Stomach (tissue), 9 donors: Measurements from ENCODE around the gene NOC2L. TPM values are rescaled to one million over a fixed set of nuclear protein-coding genes. Genes with fewer than 3 reads are reported as not detected.

Experiments used
- DNase-seq, 2 donors: peaks; one replicate each; pipeline versions ENCODE4 v3.0.0 to v3.0.0-alpha.2; 2013 to 2019
- H3K27ac ChIP-seq, 5 donors: fragments of 200-600 bp in 4 of 5; sonication (generic) in 4 of 5; one replicate each; pipeline ENCODE4 v1.5.1; 2013 to 2019; ENCODE audit warnings: mild to moderate bottlenecking in 1 of 5, moderate library complexity in 1 of 5
- H3K27me3 ChIP-seq, 3 donors: fragments of 200-600 bp; sonication (generic); one replicate each; pipeline ENCODE4 v1.5.1; 2017 to 2019; ENCODE audit warnings: mixed run types in 1 of 3
- H3K36me3 ChIP-seq, 4 donors: fragments of 200-600 bp; sonication (generic); 1 replicate in 3 of 4; 2 replicates in 1 of 4; pipeline ENCODE4 v1.5.1; 2016 to 2019
- H3K4me1 ChIP-seq, 4 donors: fragments of 200-600 bp; sonication (generic); one replicate each; pipeline ENCODE4 v1.5.1; 2016 to 2019
- H3K4me3 ChIP-seq, 4 donors: fragments of 200-600 bp; sonication (generic) in 3 of 4; one replicate each; pipeline ENCODE4 v1.5.1; 2016 to 2019; ENCODE audit warnings: mild to moderate bottlenecking in 1 of 4
- H3K9me3 ChIP-seq, 4 donors: fragments of 200-600 bp; sonication (generic); one replicate each; pipeline ENCODE4 v1.5.1; 2016 to 2019
- EP300 ChIP-seq: sonication (generic); formaldehyde crosslinking; IDR thresholded peaks from one replicate; pipeline ENCODE4 v1.6.1; 2017; ENCODE audit warnings: antibody characterized with exemption
- POLR2A ChIP-seq, 4 donors: fragments of 450-650 bp; IDR thresholded peaks; one replicate each; pipeline ENCODE4 v1.6.1; 2016; ENCODE audit warnings: antibody characterized with exemption in 4 of 4, control low read depth in 2 of 4, mild to moderate bottlenecking in 1 of 4, moderate library complexity in 1 of 4
- POLR2AphosphoS5 ChIP-seq, 3 donors: sonication (generic); formaldehyde crosslinking; IDR thresholded peaks; one replicate each; pipeline ENCODE4 v1.6.1; 2016; ENCODE audit warnings: antibody characterized with exemption in 3 of 3
- WGBS, 5 donors: extraction: QIAGEN DNeasy Blood & Tissue Kit in 3 of 5; methylation state at CpG; one replicate each; pipeline versions ENCODE4 v1.1.5 to v1.1.7; 2013 to 2018; 5-methylcytosine and 5-hydroxymethylcytosine counted together
- intact Hi-C: fragments of 100-400 bp; cut with DNase I; formaldehyde crosslinking; loops from one replicate; pipeline ENCODE4 v1.15.1; 2023; ENCODE audit warnings: low total_unique reads
- polyA plus RNA-seq, 3 donors: library from polyadenylated mRNA; stranded (reverse); fragments of 200-250 nt; gene quantifications; one replicate each; pipeline ENCODE4 v1.2.3, GENCODE V29; 2013
- total RNA-seq, 5 donors: library from RNA; depleted of rRNA; stranded (reverse); fragments of >200 nt; gene quantifications; one replicate each; pipeline versions ENCODE4 v1.1.0 to v1.2.3, GENCODE V29; 2014 to 2016
- TF ChIP-seq, protein P1 (sequence below), 7 experiments: fragments of 450-650 bp in 4 of 7; fragments of 200-600 bp in 3 of 7; sonication (generic) in 3 of 7; IDR thresholded peaks; one replicate each; pipeline ENCODE4 v1.5.1; 2016 to 2019; ENCODE audit warnings: antibody characterized with exemption in 7 of 7, control low read depth in 2 of 7, mild to moderate bottlenecking in 1 of 7
- donor health status: healthy with polysubstance abuse.
- donor health status: Bipolar disorder and iron deficiency.
- donor health status: healthy.

The NOC2L gene
- total and polyA plus RNA-seq, 8 donors = 30.4 to 69.2 (median 45.2) TPM

- no peaks in the 10 kb centered on the region for H3K9me3 ChIP-seq
- intact Hi-C loops = loop anchor here (5.0 kb wide), 1 partner anchor 41 kb away; no protein-coding TSS in a partner anchor
- peak in 1 of 2 donors; percentile 24 for DNase-seq
- WGBS, 5 donors = 68 to 75% (median 71%) methylated on average over 23 to 27 of the region's 27 CpGs
- H3K27ac ChIP-seq = peak overlapping the region in 4 of 5 donors; percentile 60 to 84 (median 82)
- peaks cover 36 to 66% (median 46%) of the 10 kb centered on the region in 4 donors for H3K4me1 ChIP-seq
- no peak overlapping the region for H3K4me3 ChIP-seq
- peaks cover 30 to 46% (median 44%) of the 10 kb centered on the region in 4 donors for H3K36me3 ChIP-seq
- H3K27me3 ChIP-seq = peaks cover 0 to 52% (median 44%) of the 10 kb centered on the region in 3 donors
- TF ChIP-seq POLR2A (IDR thresholded peaks at IDR 0.05) (no peak), EP300 (no peak), POLR2AphosphoS5 (IDR thresholded peaks at IDR 0.05) (no peak)
- TF ChIP-seq, protein P1, sequence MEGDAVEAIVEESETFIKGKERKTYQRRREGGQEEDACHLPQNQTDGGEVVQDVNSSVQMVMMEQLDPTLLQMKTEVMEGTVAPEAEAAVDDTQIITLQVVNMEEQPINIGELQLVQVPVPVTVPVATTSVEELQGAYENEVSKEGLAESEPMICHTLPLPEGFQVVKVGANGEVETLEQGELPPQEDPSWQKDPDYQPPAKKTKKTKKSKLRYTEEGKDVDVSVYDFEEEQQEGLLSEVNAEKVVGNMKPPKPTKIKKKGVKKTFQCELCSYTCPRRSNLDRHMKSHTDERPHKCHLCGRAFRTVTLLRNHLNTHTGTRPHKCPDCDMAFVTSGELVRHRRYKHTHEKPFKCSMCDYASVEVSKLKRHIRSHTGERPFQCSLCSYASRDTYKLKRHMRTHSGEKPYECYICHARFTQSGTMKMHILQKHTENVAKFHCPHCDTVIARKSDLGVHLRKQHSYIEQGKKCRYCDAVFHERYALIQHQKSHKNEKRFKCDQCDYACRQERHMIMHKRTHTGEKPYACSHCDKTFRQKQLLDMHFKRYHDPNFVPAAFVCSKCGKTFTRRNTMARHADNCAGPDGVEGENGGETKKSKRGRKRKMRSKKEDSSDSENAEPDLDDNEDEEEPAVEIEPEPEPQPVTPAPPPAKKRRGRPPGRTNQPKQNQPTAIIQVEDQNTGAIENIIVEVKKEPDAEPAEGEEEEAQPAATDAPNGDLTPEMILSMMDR (IDR thresholded peaks at IDR 0.05) = no peak
Measured at GRCh38 chr1:943545-944340, 15.3 kb downstream of the NOC2L start.

GRCh38 chr1:942864-943533, 16.1 kb downstream of the NOC2L start:
- intact Hi-C loops = loop anchor here (5.0 kb wide), 1 partner anchor 41 kb away; no protein-coding TSS in a partner anchor
- WGBS, 5 donors = 10 to 24% (median 12%) methylated on average over 12 to 27 of the region's 27 CpGs
- peaks cover 23 to 38% (median 37%) of the 10 kb centered on the region in 4 donors for H3K36me3 ChIP-seq
- peak overlapping the region; percentile 45 to 84 (median 81) for H3K27ac ChIP-seq
- DNase-seq = peak in 1 of 2 donors; percentile 77
- H3K27me3 ChIP-seq = peaks cover 0 to 59% (median 44%) of the 10 kb centered on the region in 3 donors
- peaks cover 36 to 72% (median 49%) of the 10 kb centered on the region in 4 donors for H3K4me1 ChIP-seq
- no peak for TF ChIP-seq POLR2A (IDR thresholded peaks at IDR 0.05)
- TF ChIP-seq, protein P1 (IDR thresholded peaks at IDR 0.05) = no peak
- no peak for TF ChIP-seq EP300
- peak in 1 of 3 donors; percentile 17 for TF ChIP-seq POLR2AphosphoS5 (IDR thresholded peaks at IDR 0.05)
- H3K9me3 ChIP-seq = no peaks in the 10 kb centered on the region
- peak overlapping the region; percentile 41 to 61 (median 44) for H3K4me3 ChIP-seq

GRCh38 chr1:942411-942821, 16.6 kb downstream of the NOC2L start:
- peaks cover 0 to 65% (median 44%) of the 10 kb centered on the region in 3 donors for H3K27me3 ChIP-seq
- peak in 1 of 2 donors; percentile 68 for DNase-seq
- H3K4me3 ChIP-seq = peak overlapping the region; percentile 41 to 61 (median 44)
- no peaks in the 10 kb centered on the region for H3K9me3 ChIP-seq
- 0 to 7% (median 1%) methylated on average over 2 to 47 of the region's 48 CpGs for WGBS, 5 donors
- intact Hi-C loops = loop anchor here (5.0 kb wide), 1 partner anchor 40 kb away; no protein-coding TSS in a partner anchor
- H3K27ac ChIP-seq = peak overlapping the region; percentile 45 to 84 (median 81)
- TF ChIP-seq POLR2AphosphoS5 (IDR thresholded peaks at IDR 0.05) = no peak
- no peak for TF ChIP-seq EP300
- TF ChIP-seq, protein P1 (IDR thresholded peaks at IDR 0.05) = no peak
- TF ChIP-seq POLR2A (IDR thresholded peaks at IDR 0.05) = no peak
- H3K4me1 ChIP-seq = peaks cover 36 to 77% (median 51%) of the 10 kb centered on the region in 4 donors
- peaks cover 18 to 33% (median 31%) of the 10 kb centered on the region in 4 donors for H3K36me3 ChIP-seq
